Osteoblast (primary cell): ENCODE measurements around the gene NCS1. TPM values are rescaled to one million over a fixed set of nuclear protein-coding genes. Genes with fewer than 3 reads are reported as not detected.
A peak's percentile ranks its signal among the peaks of the same experiment; 100 is the strongest.

Source experiments
- DNase-seq: peaks from one replicate; pipeline ENCODE4 v3.0.0; 2011; ENCODE audit warnings: low spot score, mixed read lengths; ENCODE audit not compliant: insufficient read length; ENCODE audit errors: missing footprints
- H2AFZ ChIP-seq: 2 replicates; pipeline ENCODE4 v1.6.0; 2011; ENCODE audit warnings: mild to moderate bottlenecking, low read length
- H3K27ac ChIP-seq: 2 replicates; pipeline ENCODE4 v1.5.1; 2011; ENCODE audit warnings: mild to moderate bottlenecking, low read depth, low read length, moderate library complexity
- H3K27me3 ChIP-seq: 2 replicates; pipeline ENCODE4 v1.6.0; 2012; ENCODE audit warnings: mild to moderate bottlenecking, control low read depth, inconsistent platforms, low read length, moderate library complexity; ENCODE audit not compliant: insufficient read depth
- H3K36me3 ChIP-seq: 2 replicates; pipeline ENCODE4 v1.5.1; 2011; ENCODE audit warnings: mild to moderate bottlenecking, low read length, control low read depth, moderate library complexity; ENCODE audit not compliant: insufficient read depth
- H3K4me1 ChIP-seq: 2 replicates; pipeline ENCODE4 v1.5.1; 2011; ENCODE audit warnings: mild to moderate bottlenecking, low read length, control low read depth, moderate library complexity; ENCODE audit not compliant: insufficient read depth
- H3K4me2 ChIP-seq: 2 replicates; pipeline ENCODE4 v1.6.0; 2011; ENCODE audit warnings: mild to moderate bottlenecking, low read length; ENCODE audit not compliant: insufficient read depth
- H3K4me3 ChIP-seq: fragments of 200-600 bp; sonication (generic); 3 replicates; pipeline ENCODE4 v1.5.1; 2012; ENCODE audit warnings: mild to moderate bottlenecking, low read length, inconsistent platforms; ENCODE audit not compliant: insufficient read depth
- H3K79me2 ChIP-seq: 2 replicates; pipeline ENCODE4 v1.6.0; 2012; ENCODE audit warnings: mild to moderate bottlenecking, low read length, control low read depth, inconsistent platforms; ENCODE audit not compliant: insufficient read depth
- H3K9me3 ChIP-seq: 2 replicates; pipeline ENCODE4 v1.5.1; 2011; ENCODE audit warnings: low read depth, low read length, control low read depth
- H4K20me1 ChIP-seq: 2 replicates; pipeline ENCODE4 v1.6.0; 2012; ENCODE audit warnings: mild to moderate bottlenecking, low read length, control low read depth; ENCODE audit not compliant: insufficient read depth
- total RNA-seq: library from RNA; depleted of rRNA; stranded (reverse); fragments of >200 nt; gene quantifications from 2 replicates; pipeline ENCODE4 v1.2.3, GENCODE V29; 2012
- TF ChIP-seq, protein P1 (sequence below): IDR thresholded peaks from 2 replicates; pipeline ENCODE4 v1.5.1; 2011; ENCODE audit warnings: mild to moderate bottlenecking, low read depth, low read length, moderate library complexity; ENCODE audit errors: extremely low read depth

NCS1 gene
- total RNA-seq, result 43.0 and 49.9 TPM in 2 replicates

DNA sequence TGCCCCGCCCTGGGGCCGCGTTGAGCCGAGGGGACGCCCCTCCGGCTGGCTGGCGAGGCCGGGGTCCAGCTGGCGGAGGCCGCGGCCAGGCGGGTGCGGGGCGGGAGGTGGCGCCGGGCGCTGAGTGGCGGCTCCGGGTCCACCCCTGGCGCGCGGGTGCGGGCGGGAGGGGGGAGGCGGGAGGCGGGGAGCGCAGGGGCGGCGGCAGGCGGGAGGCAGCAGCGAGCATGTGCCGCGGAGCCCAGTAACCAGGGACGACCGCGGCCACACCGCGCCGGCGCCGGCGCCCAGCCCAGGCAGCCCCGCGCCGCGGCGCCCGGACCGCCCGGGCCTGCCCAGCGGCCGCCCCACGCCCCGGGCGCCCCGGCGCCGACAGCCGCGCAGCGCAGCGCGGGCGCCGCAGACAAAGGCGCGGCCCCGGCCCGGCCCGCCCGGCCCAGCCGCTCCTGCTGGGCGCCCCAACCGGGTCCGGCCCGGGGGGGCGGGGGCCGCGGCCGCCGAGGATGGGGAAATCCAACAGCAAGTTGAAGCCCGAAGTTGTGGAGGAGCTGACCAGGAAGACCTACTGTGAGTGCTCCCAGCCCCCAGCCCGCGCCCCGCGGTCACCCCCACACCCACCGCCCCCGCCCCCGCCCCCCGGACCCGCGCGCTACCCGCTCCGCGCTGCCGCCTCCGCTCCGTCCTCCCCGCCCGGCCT, at the start of gene NCS1:
Gene NCS1, plus strand, starts transcription at position 244 of the 697 bp plus-strand sequence. Its CDS starts 260 bp downstream, at position 504.
- peaks cover 37% of the 10 kb centered on the region for H4K20me1 ChIP-seq
- H2AFZ ChIP-seq, result peak within 1 kb of the TSS; percentile 77
- peak within 1 kb of the TSS; percentile 85 for H3K4me2 ChIP-seq
- DNase-seq, result peak; percentile 100
- peak within 1 kb of the TSS; percentile 74 for H3K4me3 ChIP-seq
- H3K27me3 ChIP-seq, result no peaks in the 10 kb centered on the region
- peaks cover 46% of the 10 kb centered on the region for H3K79me2 ChIP-seq
- H3K27ac ChIP-seq, result peak within 1 kb of the TSS; percentile 40
- TF ChIP-seq, protein P1, sequence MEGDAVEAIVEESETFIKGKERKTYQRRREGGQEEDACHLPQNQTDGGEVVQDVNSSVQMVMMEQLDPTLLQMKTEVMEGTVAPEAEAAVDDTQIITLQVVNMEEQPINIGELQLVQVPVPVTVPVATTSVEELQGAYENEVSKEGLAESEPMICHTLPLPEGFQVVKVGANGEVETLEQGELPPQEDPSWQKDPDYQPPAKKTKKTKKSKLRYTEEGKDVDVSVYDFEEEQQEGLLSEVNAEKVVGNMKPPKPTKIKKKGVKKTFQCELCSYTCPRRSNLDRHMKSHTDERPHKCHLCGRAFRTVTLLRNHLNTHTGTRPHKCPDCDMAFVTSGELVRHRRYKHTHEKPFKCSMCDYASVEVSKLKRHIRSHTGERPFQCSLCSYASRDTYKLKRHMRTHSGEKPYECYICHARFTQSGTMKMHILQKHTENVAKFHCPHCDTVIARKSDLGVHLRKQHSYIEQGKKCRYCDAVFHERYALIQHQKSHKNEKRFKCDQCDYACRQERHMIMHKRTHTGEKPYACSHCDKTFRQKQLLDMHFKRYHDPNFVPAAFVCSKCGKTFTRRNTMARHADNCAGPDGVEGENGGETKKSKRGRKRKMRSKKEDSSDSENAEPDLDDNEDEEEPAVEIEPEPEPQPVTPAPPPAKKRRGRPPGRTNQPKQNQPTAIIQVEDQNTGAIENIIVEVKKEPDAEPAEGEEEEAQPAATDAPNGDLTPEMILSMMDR, result no peak
- H3K9me3 ChIP-seq, result no peaks in the 10 kb centered on the region
- no peaks in the 10 kb centered on the region for H3K36me3 ChIP-seq
- H3K4me1 ChIP-seq, result peaks cover 6% of the 10 kb centered on the region

DNA sequence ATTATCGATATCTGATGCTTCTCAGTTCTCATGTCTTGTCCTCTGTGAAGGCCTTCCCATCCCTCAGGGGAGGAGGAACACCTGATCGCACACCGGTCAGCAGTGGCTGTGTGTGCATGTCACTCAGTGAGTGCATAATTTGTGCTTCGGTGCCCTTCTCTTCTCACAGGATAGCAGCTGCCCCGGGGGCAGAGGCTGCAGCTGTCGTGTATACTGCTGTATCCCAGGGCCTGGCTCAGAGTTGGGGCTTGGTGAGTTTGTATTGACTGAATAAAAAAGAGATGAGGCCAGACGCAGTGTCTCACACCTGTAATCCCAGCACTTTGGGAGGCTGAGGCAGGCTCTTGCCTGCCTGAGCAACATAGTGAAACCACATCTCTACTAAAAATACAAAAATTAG, 49.7 kb upstream of the NCS1 start:
- TF ChIP-seq, protein P1, result no peak
- no peak overlapping the region for H3K27ac ChIP-seq
- no peaks in the 10 kb centered on the region for H3K27me3 ChIP-seq

DNA sequence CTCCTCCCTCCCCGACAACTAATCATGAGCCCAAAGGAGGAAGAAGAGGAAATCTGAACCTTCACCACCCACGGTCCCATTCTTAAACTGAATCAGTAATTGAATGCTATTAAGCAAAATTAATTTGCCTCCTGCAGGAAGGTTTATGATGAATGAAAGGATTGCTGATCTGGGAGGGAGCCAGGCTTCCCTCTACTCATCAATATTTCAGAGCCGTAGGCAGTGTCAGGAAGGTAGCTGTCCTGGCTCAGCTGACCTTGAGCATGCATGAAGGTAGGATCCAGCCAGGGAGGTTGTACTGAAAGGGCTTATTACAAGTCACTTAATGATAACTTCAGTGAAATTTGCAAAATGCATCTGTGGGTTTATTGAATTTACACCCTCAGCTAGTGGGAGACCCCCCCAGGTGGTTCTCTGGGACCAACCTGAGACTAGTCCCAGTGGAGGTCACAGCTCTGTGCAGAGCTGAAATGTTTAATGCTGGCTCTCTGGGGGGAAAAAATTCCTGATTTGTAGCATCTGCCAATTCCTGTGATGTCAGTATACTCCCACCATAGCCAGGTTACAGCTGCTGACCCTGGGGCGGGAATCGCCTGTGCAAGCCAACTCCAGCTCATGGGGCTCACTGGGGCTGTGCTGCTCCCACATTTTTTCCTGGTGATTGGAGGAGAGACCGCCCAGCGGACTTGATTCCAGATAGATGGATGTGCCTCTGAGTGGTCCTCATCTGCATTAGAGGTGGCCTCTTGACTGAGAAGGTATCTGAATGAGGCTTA, 47.9 kb upstream of the NCS1 start:
- TF ChIP-seq, protein P1, result no peak
- Histone ChIP-seq H3K9me3 (no peaks in the 10 kb centered on the region), H3K4me1 (peaks cover 14% of the 10 kb centered on the region), H3K4me2 (no peak overlapping the region), H3K36me3 (peaks cover 25% of the 10 kb centered on the region), H3K27me3 (no peaks in the 10 kb centered on the region), H3K4me3 (no peak overlapping the region), H4K20me1 (no peaks in the 10 kb centered on the region), H3K79me2 (no peaks in the 10 kb centered on the region), H2AFZ (no peak overlapping the region), H3K27ac (no peak overlapping the region)
- DNase-seq, result no peak

More for the DNA sequence above, 49.7 kb upstream of the NCS1 start:
- Histone ChIP-seq H3K9me3 (no peaks in the 10 kb centered on the region), H3K4me3 (no peak overlapping the region), H4K20me1 (no peaks in the 10 kb centered on the region), H2AFZ (no peak overlapping the region), H3K36me3 (peaks cover 24% of the 10 kb centered on the region), H3K4me2 (no peak overlapping the region), H3K79me2 (no peaks in the 10 kb centered on the region), H3K4me1 (peaks cover 18% of the 10 kb centered on the region)
- DNase-seq, result no peak
